ENCODE data around the gene PTMA.

- TF ChIP-seq, protein P1, sequence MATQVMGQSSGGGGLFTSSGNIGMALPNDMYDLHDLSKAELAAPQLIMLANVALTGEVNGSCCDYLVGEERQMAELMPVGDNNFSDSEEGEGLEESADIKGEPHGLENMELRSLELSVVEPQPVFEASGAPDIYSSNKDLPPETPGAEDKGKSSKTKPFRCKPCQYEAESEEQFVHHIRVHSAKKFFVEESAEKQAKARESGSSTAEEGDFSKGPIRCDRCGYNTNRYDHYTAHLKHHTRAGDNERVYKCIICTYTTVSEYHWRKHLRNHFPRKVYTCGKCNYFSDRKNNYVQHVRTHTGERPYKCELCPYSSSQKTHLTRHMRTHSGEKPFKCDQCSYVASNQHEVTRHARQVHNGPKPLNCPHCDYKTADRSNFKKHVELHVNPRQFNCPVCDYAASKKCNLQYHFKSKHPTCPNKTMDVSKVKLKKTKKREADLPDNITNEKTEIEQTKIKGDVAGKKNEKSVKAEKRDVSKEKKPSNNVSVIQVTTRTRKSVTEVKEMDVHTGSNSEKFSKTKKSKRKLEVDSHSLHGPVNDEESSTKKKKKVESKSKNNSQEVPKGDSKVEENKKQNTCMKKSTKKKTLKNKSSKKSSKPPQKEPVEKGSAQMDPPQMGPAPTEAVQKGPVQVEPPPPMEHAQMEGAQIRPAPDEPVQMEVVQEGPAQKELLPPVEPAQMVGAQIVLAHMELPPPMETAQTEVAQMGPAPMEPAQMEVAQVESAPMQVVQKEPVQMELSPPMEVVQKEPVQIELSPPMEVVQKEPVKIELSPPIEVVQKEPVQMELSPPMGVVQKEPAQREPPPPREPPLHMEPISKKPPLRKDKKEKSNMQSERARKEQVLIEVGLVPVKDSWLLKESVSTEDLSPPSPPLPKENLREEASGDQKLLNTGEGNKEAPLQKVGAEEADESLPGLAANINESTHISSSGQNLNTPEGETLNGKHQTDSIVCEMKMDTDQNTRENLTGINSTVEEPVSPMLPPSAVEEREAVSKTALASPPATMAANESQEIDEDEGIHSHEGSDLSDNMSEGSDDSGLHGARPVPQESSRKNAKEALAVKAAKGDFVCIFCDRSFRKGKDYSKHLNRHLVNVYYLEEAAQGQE (IDR thresholded peaks at IDR 0.05; ENCODE audit: insufficient read depth in 1 of 2, low read depth in 2 of 2, low read length in 2 of 2), result no peak
- no peak for TF ChIP-seq TAF1 (IDR thresholded peaks at IDR 0.05; ENCODE audit: borderline replicate concordance, insufficient read depth, low read length)
Measured at GRCh38 chr2:231672617-231673347, 35.5 kb upstream of the PTMA start.
